ENCODE results near the gene UBE2E2.

Gene UBE2E2

GRCh38 chr3:23193831-23194230, 9.3 kb upstream of the UBE2E2 start:
- no peak for DNase-seq (ENCODE audit: low read depth, low spot score)

GRCh38 chr3:23198801-23199200, 4.3 kb upstream of the UBE2E2 start:
- no peak for DNase-seq (ENCODE audit: low read depth, low spot score)

GRCh38 chr3:23199649-23200048, 3.5 kb upstream of the UBE2E2 start:
- DNase-seq (ENCODE audit: low read depth, low spot score): no peak

GRCh38 chr3:23201154-23201838, 1.8 kb upstream of the UBE2E2 start:
- no peak for DNase-seq (ENCODE audit: low read depth, low spot score)

- no peak for DNase-seq (ENCODE audit: low read depth, low spot score)
These were observed 765 bp upstream of the UBE2E2 start for GRCh38 chr3:23202203-23202920.

GRCh38 chr3:23203708-23204330, 692 bp downstream of the UBE2E2 start:
- no peak for DNase-seq (ENCODE audit: low read depth, low spot score)

- no peak for DNase-seq (ENCODE audit: low read depth, low spot score)
These were observed 3.2 kb downstream of the UBE2E2 start for GRCh38 chr3:23206366-23206765.

GRCh38 chr3:23209103-23209502, 6.0 kb downstream of the UBE2E2 start:
- no peak for DNase-seq (ENCODE audit: low read depth, low spot score)

- DNase-seq (ENCODE audit: low read depth, low spot score): no peak
These were observed 6.8 kb downstream of the UBE2E2 start for GRCh38 chr3:23209747-23210487.

- DNase-seq (ENCODE audit: low read depth, low spot score): no peak
These were observed 10.7 kb downstream of the UBE2E2 start for GRCh38 chr3:23213813-23214212.

GRCh38 chr3:23217872-23218554, 14.9 kb downstream of the UBE2E2 start:
- no peak for DNase-seq (ENCODE audit: low read depth, low spot score)

GRCh38 chr3:23219117-23219516, 16.0 kb downstream of the UBE2E2 start:
- no peak for DNase-seq (ENCODE audit: low read depth, low spot score)

GRCh38 chr3:23219552-23219951, 16.4 kb downstream of the UBE2E2 start:
- no peak for DNase-seq (ENCODE audit: low read depth, low spot score)

GRCh38 chr3:23221136-23221535, 18.0 kb downstream of the UBE2E2 start:
- DNase-seq (ENCODE audit: low read depth, low spot score): no peak

- no peak for DNase-seq (ENCODE audit: low read depth, low spot score)
These were observed 28.9 kb downstream of the UBE2E2 start for GRCh38 chr3:23232016-23232415.

GRCh38 chr3:23232854-23233253, 29.7 kb downstream of the UBE2E2 start:
- no peak for DNase-seq (ENCODE audit: low read depth, low spot score)

- DNase-seq (ENCODE audit: low read depth, low spot score): no peak
These were observed 32.1 kb downstream of the UBE2E2 start for GRCh38 chr3:23235264-23235663.

GRCh38 chr3:23236890-23237289, 33.8 kb downstream of the UBE2E2 start:
- DNase-seq (ENCODE audit: low read depth, low spot score): no peak

GRCh38 chr3:23238156-23238555, 35.0 kb downstream of the UBE2E2 start:
- DNase-seq (ENCODE audit: low read depth, low spot score): no peak

GRCh38 chr3:23238578-23238977, 35.5 kb downstream of the UBE2E2 start:
- no peak for DNase-seq (ENCODE audit: low read depth, low spot score)

- DNase-seq (ENCODE audit: low read depth, low spot score): no peak
These were observed 36.3 kb downstream of the UBE2E2 start for GRCh38 chr3:23239211-23240068.

Measured in iPS DF 19.7 (cell line).